Head of caudate nucleus (tissue), 42 donors: ENCODE results near the gene TMEM145.

Experiments
- DNase-seq, 42 donors: peaks; one replicate each; pipeline versions ENCODE4 v3.0.0 to v3.0.0-alpha.2; 2020 to 2021; ENCODE audit warnings: mixed read lengths in 7 of 42
- intact Hi-C: fragments of 100-400 bp; cut with DNase I; formaldehyde crosslinking; loops from one replicate; pipeline ENCODE4 v1.15.0; 2022

TMEM145 gene

GRCh38 chr19:42286349-42287016 is 26.6 kb upstream of the TMEM145 start:
- DNase-seq = peak in 9 of 42 donors; percentile 26 to 65 (median 41)
- intact Hi-C loops = no loop called here

GRCh38 chr19:42287017-42287826 is 25.9 kb upstream of the TMEM145 start:
- no peak for DNase-seq
- intact Hi-C loops = no loop called here

GRCh38 chr19:42287827-42288107 is 25.3 kb upstream of the TMEM145 start:
- no peak for DNase-seq
- intact Hi-C loops = no loop called here

- no peak for DNase-seq
- intact Hi-C loops = no loop called here
Measured at GRCh38 chr19:42288387-42288786, 24.7 kb upstream of the TMEM145 start.

GRCh38 chr19:42288881-42289555 is 24.1 kb upstream of the TMEM145 start:
- peak in 1 of 42 donors; percentile 8 for DNase-seq
- intact Hi-C loops = no loop called here

GRCh38 chr19:42289556-42290041 is 23.5 kb upstream of the TMEM145 start:
- no peak for DNase-seq
- intact Hi-C loops = no loop called here

- DNase-seq = peak in 1 of 42 donors; percentile 10
- intact Hi-C loops = no loop called here
Measured at GRCh38 chr19:42290136-42290522, 23.0 kb upstream of the TMEM145 start.

- DNase-seq = peak in 1 of 42 donors; percentile 30
- intact Hi-C loops = no loop called here
Measured at GRCh38 chr19:42290523-42291434, 22.3 kb upstream of the TMEM145 start.

- intact Hi-C loops = no loop called here
- no peak for DNase-seq
Measured at GRCh38 chr19:42291435-42291810, 21.7 kb upstream of the TMEM145 start.

GRCh38 chr19:42292042-42292960 is 20.8 kb upstream of the TMEM145 start:
- intact Hi-C loops = no loop called here
- DNase-seq = no peak

- intact Hi-C loops = no loop called here
- DNase-seq = peak in 1 of 42 donors; percentile 9
Measured at GRCh38 chr19:42292963-42293362, 20.1 kb upstream of the TMEM145 start.

GRCh38 chr19:42293540-42293939 is 19.6 kb upstream of the TMEM145 start:
- intact Hi-C loops = no loop called here
- DNase-seq = peak in 1 of 42 donors; percentile 12

GRCh38 chr19:42293948-42294347 is 19.2 kb upstream of the TMEM145 start:
- DNase-seq = no peak
- intact Hi-C loops = no loop called here

GRCh38 chr19:42294471-42295137 is 18.5 kb upstream of the TMEM145 start:
- intact Hi-C loops = no loop called here
- DNase-seq = peak in 1 of 42 donors; percentile 12

GRCh38 chr19:42295342-42295741 is 17.8 kb upstream of the TMEM145 start:
- no peak for DNase-seq
- intact Hi-C loops = no loop called here

- intact Hi-C loops = no loop called here
Measured at GRCh38 chr19:42295831-42296525, 17.1 kb upstream of the TMEM145 start.

GRCh38 chr19:42297039-42297438 is 16.1 kb upstream of the TMEM145 start:
- DNase-seq = no peak
- intact Hi-C loops = no loop called here

More at GRCh38 chr19:42295831-42296525, 17.1 kb upstream of the TMEM145 start:
- DNase-seq = peak; percentile 57 to 95 (median 88)
